Upper lobe of left lung (tissue), 4 donors: Measurements from ENCODE around the gene NKIRAS1.

Experiments
- POLR2AphosphoS5 ChIP-seq, 2 donors: sonication (generic); formaldehyde crosslinking; IDR thresholded peaks; one replicate each; pipeline ENCODE4 v1.5.1; 2017; ENCODE audit warnings: antibody characterized with exemption in 2 of 2
- TF ChIP-seq, protein P1 (sequence below), 6 experiments: fragments of 450-650 bp in 4 of 6; fragments of 200-600 bp in 2 of 6; sonication (generic) in 2 of 6; IDR thresholded peaks; one replicate each; pipeline ENCODE4 v1.5.1; 2016 to 2019; ENCODE audit warnings: antibody characterized with exemption in 6 of 6

DNA sequence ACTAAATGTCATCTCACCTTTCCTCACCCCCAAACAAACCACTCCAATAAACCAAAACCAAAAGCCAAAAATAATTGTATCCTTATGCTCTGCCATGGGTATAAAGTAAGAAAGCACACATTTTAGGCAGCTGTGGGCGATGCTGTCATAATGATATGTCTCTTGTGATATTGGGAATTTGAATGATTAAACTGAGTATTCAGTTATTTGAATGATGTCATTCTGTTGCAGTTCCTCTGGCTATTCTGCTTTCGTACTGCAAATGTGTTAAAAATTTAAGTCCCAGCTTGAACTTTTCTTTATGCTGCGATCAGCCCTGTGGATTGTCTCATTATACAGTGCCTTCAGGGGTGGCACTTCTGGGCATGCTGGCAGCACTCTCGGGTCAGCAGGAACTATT, 17.5 kb upstream of the NKIRAS1 start:
- TF ChIP-seq, protein P1, sequence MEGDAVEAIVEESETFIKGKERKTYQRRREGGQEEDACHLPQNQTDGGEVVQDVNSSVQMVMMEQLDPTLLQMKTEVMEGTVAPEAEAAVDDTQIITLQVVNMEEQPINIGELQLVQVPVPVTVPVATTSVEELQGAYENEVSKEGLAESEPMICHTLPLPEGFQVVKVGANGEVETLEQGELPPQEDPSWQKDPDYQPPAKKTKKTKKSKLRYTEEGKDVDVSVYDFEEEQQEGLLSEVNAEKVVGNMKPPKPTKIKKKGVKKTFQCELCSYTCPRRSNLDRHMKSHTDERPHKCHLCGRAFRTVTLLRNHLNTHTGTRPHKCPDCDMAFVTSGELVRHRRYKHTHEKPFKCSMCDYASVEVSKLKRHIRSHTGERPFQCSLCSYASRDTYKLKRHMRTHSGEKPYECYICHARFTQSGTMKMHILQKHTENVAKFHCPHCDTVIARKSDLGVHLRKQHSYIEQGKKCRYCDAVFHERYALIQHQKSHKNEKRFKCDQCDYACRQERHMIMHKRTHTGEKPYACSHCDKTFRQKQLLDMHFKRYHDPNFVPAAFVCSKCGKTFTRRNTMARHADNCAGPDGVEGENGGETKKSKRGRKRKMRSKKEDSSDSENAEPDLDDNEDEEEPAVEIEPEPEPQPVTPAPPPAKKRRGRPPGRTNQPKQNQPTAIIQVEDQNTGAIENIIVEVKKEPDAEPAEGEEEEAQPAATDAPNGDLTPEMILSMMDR (IDR thresholded peaks at IDR 0.05): no peak
- TF ChIP-seq POLR2AphosphoS5 (IDR thresholded peaks at IDR 0.05): no peak
